Loucy (cell line): ENCODE data around the gene TSPAN4.

Experiments used
- CTCF ChIP-seq: fragments of 200-600 bp; sonication (generic); conservative IDR thresholded peaks from 2 replicates; pipeline ENCODE4 v1.5.1; 2014; ENCODE audit warnings: mild to moderate bottlenecking, antibody characterized with exemption, low read length
- EZH2phosphoT487 ChIP-seq: fragments of 200-600 bp; IDR thresholded peaks from 2 replicates; pipeline ENCODE4 v1.6.1; 2018; ENCODE audit warnings: antibody characterized with exemption, mild to moderate bottlenecking, moderate library complexity, borderline replicate concordance

DNA sequence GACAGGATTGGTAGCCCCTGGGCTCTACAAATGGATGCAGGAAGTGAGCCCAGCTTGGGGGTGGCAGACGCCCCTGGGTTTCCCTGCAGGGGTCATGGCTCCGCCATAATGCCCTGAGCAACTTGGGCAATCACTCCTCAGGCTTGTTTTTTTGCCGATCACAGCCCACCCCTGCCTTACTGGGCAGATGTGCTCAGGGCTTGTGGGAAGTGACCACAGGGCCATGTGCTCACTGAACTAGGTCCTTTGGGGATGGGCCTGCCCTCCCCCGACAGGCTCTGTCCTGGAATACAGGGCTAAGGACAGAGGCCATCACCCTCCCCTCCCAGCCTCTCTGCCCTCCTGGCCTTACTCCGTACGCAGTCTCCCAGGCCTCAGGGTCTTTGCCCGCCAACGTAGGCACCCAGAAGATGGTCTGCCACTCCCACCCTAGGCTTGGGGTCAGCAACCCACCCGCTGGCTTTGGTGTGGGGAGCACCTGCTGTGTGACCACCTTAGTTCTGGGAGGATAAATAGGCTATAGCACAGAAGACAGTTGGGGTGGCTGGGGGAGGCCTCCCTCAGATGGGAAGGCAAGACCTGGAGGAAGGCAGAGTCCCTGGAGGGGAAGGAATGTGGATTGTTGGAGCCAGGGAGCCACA, 29.1 kb upstream of the TSPAN4 start:
- TF ChIP-seq CTCF (no peak), EZH2phosphoT487 (no peak)
